HepG2 (cell line): ENCODE data around the gene UBALD1. TPM values are rescaled to one million over a fixed set of nuclear protein-coding genes. Genes with fewer than 3 reads are reported as not detected.

Source experiments
- ARID5B ChIP-seq: IDR thresholded peaks from 2 replicates; pipeline ENCODE4 v1.4.0; 2020; ENCODE audit warnings: mild to moderate bottlenecking, missing genetic modification reagents
- FOXO1 ChIP-seq: sonication (generic); formaldehyde crosslinking; IDR thresholded peaks from 2 replicates; pipeline ENCODE4 v1.4.0; 2020; ENCODE audit warnings: missing genetic modification reagents
- GMEB1 ChIP-seq: sonication (generic); formaldehyde crosslinking; IDR thresholded peaks from 2 replicates; pipeline ENCODE4 v1.5.1; 2020; ENCODE audit warnings: missing genetic modification reagents, mild to moderate bottlenecking, borderline replicate concordance
- HNF1B ChIP-seq: sonication (generic); formaldehyde crosslinking; IDR thresholded peaks from 2 replicates; pipeline ENCODE4 v1.5.1; 2020; ENCODE audit warnings: mild to moderate bottlenecking, moderate library complexity, missing genetic modification reagents
- KDM2A ChIP-seq: sonication (generic); formaldehyde crosslinking; IDR thresholded peaks from 2 replicates; pipeline ENCODE4 v1.4.0; 2020; ENCODE audit warnings: low read depth, missing genetic modification reagents, borderline replicate concordance
- MAX ChIP-seq: IDR thresholded peaks from 2 replicates; pipeline ENCODE4 v1.6.1; 2012; ENCODE audit warnings: inconsistent platforms
- PHF5A ChIP-seq: IDR thresholded peaks from one replicate; pipeline ENCODE4 v1.6.1; 2018; ENCODE audit warnings: low read depth, missing genetic modification reagents; ENCODE audit not compliant: unreplicated experiment
- PTBP1 ChIP-seq: fragments of 200-400 bp; formaldehyde crosslinking; IDR thresholded peaks from 2 replicates; pipeline ENCODE4 v1.6.1; 2018; ENCODE audit warnings: low read length, low read depth; ENCODE audit not compliant: poor library complexity, severe bottlenecking
- ZBTB7B ChIP-seq: sonication (generic); formaldehyde crosslinking; IDR thresholded peaks from 2 replicates; pipeline ENCODE4 v1.4.0; 2020; ENCODE audit warnings: missing genetic modification reagents
- ZGPAT ChIP-seq: IDR thresholded peaks from 2 replicates; pipeline ENCODE4 v1.6.1; 2016; ENCODE audit warnings: mild to moderate bottlenecking
- ZNF18 ChIP-seq: sonication (generic); formaldehyde crosslinking; IDR thresholded peaks from 2 replicates; pipeline ENCODE4 v1.8.0; 2022; ENCODE audit warnings: mild to moderate bottlenecking, missing genetic modification reagents; ENCODE audit not compliant: insufficient replicate concordance
- ZNF205 ChIP-seq: IDR thresholded peaks from 2 replicates; pipeline ENCODE4 v1.6.1; 2018; ENCODE audit warnings: missing biosample characterization, missing genetic modification reagents
- ZNF207 ChIP-seq: fragments of 450-650 bp; IDR thresholded peaks from 2 replicates; pipeline ENCODE4 v1.6.1; 2016; ENCODE audit warnings: antibody characterized with exemption, borderline replicate concordance
- ZNF225 ChIP-seq: sonication (generic); formaldehyde crosslinking; IDR thresholded peaks from 2 replicates; pipeline ENCODE4 v1.4.0; 2020; ENCODE audit warnings: mild to moderate bottlenecking, missing genetic modification reagents
- ZNF30 ChIP-seq: sonication (generic); formaldehyde crosslinking; IDR thresholded peaks from 2 replicates; pipeline ENCODE4 v1.5.0; 2020; ENCODE audit warnings: mild to moderate bottlenecking, missing genetic modification reagents
- ZNF577 ChIP-seq: sonication (generic); formaldehyde crosslinking; IDR thresholded peaks from 2 replicates; pipeline ENCODE4 v1.4.0; 2020; ENCODE audit warnings: mild to moderate bottlenecking, low read depth, missing genetic modification reagents, borderline replicate concordance
- polyA plus RNA-seq, 8 experiments: library from polyadenylated mRNA; depleted of rRNA in 3 of 8; stranded (reverse) in 7 of 8; unstranded in 1 of 8; fragments of >200 nt; fragmentation: Illumina TruSeq in 4 of 8; extraction: Trizol in 4 of 8; gene quantifications; 2 replicates each; pipeline versions ENCODE4 v1.2.1 to v1.2.3, GENCODE V29; 2011 to 2016; ENCODE audit warnings: low read depth in 4 of 8, missing spikeins in 1 of 8, mixed read lengths in 1 of 8; ENCODE audit not compliant: insufficient read depth in 1 of 8
- total RNA-seq, 5 experiments: library from RNA; depleted of rRNA; stranded (reverse); fragments of >200 nt; fragmentation: Illumina TruSeq; extraction: Trizol; gene quantifications; 2 replicates each; pipeline ENCODE4 v1.2.3, GENCODE V29; 2016; ENCODE audit warnings: low read depth in 1 of 5

The UBALD1 gene
- total and polyA plus RNA-seq, 2 of the 13 experiments (the other 11 are each of a cell fraction or from before 2014, with no cell fraction given), result 6.8 to 12.3 TPM

GRCh38 chr16:4614571-4615383, at the start of gene UBALD1 (continued):
- TF ChIP-seq ZNF577 (CRISPR knock-in tag), result no peak
- TF ChIP-seq PHF5A (CRISPR knock-in tag), result no peak
- TF ChIP-seq ZNF207, result no peak
- TF ChIP-seq FOXO1, result peak; percentile 47; the same call in 1 of the 2 replicates
- TF ChIP-seq GMEB1 (CRISPR knock-in tag), result peak; percentile 94
- TF ChIP-seq KDM2A (CRISPR knock-in tag), result peak; percentile 93
- TF ChIP-seq ZNF225, result no peak
- no peak; the same call in 1 of the 2 replicates for TF ChIP-seq ZNF205 (CRISPR knock-in tag)
- TF ChIP-seq HNF1B (CRISPR knock-in tag), result peak; percentile 82
- no peak for TF ChIP-seq PTBP1
- TF ChIP-seq ZBTB7B, result peak; percentile 76
- no peak for TF ChIP-seq ZNF18 (CRISPR knock-in tag)
- TF ChIP-seq MAX, result peak; percentile 87
- TF ChIP-seq ZGPAT (CRISPR knock-in tag), result peak; percentile 75
- TF ChIP-seq ARID5B, result 0 out of 2 replicates have a peak, but pooled peaks have one; percentile 33
- no peak for TF ChIP-seq ZNF30 (CRISPR knock-in tag)
